ENCODE results near the gene RGS10. TPM values are rescaled to one million over a fixed set of nuclear protein-coding genes. Genes with fewer than 3 reads are reported as not detected.
"Not testable (repeated sequence)": the region's sequence is repeated elsewhere in the genome, so short reads cannot be mapped to it uniquely, and the experiment has no call there.

Gene RGS10
- total RNA-seq, 1 experiment from 2014 or later, result 33.1 TPM

DNA sequence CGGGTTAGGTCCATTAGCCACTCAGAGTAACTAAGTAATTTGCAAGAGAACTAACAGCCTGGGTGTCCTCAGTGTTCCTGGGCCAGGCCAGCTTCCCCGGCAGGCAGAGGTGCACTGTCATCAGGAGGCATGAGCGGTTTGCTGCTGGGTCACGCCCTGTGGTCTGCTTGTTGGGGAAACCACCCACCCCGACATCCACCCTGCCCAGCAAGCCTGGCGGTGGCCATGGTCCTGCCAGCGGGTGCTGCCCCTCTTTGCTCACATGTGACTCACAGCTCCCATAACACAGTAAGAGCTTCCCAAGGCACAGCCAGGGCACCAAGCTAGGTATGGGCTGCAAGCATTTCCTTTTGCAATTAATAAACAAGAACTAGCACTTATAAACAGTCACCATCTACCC is 75.9 kb downstream of the RGS10 start:
- no peak for DNase-seq (ENCODE audit: low read depth, low spot score)
- in situ Hi-C loops (cut with HindIII; ENCODE audit: low pct_unique_long_range_greater_than_20kb, low sequenced_read_pairs), result no loop called here

- no peak for DNase-seq (ENCODE audit: low read depth, low spot score)
- in situ Hi-C loops (cut with HindIII; ENCODE audit: low pct_unique_long_range_greater_than_20kb, low sequenced_read_pairs), result no loop called here
Observed at GRCh38 chr10:119466076-119466475, 76.4 kb downstream of the RGS10 start.

DNA sequence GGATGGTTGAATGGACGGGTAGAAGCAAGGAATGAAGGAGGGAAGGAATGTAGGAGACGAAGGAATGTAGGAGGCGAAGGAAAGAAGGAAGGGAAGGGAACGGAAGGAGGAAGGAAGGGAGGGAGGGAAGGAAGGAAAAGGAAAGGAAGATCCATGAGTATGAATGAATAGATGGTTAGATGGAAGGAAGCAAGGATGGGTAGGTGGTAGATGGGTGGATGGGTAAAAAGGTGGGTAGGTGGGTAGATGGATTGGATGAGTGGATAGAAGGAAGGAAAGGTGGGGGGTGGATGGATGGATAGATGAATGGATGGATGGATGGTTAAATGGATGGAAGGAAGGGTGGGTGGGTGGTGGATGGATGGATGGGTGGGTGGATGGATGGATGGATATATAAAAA is 77.4 kb downstream of the RGS10 start:
- no peak for DNase-seq (ENCODE audit: low read depth, low spot score)
- in situ Hi-C loops (cut with HindIII; ENCODE audit: low pct_unique_long_range_greater_than_20kb, low sequenced_read_pairs), result no loop called here

DNA sequence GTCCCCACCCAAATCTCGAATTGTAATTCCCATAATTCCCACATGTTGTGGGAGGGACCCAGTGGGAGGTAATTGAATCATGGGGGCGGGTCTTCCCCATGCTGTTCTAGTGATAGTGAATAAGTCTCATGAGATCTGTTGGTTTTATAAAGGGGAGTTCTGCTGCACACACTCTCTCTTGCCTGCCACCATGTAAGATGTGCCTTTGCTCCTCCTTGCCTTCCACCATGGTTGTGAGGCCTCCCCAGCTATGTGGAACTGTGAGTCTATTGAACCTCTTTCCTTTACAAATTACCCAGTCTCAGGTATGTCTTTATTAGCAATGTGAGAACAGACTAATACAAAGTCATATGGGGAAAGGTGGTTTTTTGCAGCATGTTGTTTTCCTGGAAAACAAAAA is 79.3 kb downstream of the RGS10 start:
- in situ Hi-C loops (cut with HindIII; ENCODE audit: low pct_unique_long_range_greater_than_20kb, low sequenced_read_pairs); DNase-seq (ENCODE audit: low read depth, low spot score): not testable (repeated sequence)

DNA sequence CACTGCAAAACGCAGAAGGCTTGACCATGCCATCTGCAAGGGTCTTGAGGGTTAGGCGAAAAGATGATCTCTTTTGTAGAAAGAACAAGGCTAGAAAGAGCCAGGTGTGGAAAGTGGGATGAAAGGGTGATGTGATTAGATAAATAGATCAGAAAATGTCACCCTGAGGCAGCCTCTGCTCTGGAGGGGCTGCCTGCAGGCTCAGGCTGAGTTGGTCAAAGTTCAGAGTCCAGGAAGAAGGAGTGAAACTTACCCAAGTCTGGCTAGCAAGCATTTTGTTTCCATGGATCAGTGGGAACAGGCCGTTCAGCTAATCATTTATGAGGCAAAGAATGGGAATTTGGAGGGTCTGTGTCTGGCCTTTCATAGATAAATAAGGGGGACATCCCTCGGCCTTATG is 79.7 kb downstream of the RGS10 start:
- in situ Hi-C loops (cut with HindIII; ENCODE audit: low pct_unique_long_range_greater_than_20kb, low sequenced_read_pairs), result no loop called here
- no peak for DNase-seq (ENCODE audit: low read depth, low spot score)

DNA sequence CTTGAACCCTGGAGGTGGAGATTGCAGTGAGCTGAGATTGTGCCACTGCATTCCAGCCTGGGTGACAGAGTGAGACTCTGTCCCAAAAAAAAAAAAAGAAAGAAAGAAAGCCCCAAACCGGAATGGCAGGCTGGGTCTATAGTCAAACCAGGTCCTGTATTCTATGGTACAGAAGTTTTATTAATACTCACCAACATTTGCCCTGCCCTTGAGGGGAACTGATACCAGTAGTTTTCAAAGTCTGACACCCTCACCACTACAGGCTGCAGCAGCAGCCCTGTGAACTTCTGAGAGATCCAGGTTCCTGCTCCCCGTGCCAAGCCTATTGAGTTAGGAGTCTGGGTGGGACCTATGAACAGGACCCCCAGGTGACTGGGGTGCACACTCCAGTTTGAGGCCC is 80.6 kb downstream of the RGS10 start:
- no peak for DNase-seq (ENCODE audit: low read depth, low spot score)
- in situ Hi-C loops (cut with HindIII; ENCODE audit: low pct_unique_long_range_greater_than_20kb, low sequenced_read_pairs), result no loop called here

DNA sequence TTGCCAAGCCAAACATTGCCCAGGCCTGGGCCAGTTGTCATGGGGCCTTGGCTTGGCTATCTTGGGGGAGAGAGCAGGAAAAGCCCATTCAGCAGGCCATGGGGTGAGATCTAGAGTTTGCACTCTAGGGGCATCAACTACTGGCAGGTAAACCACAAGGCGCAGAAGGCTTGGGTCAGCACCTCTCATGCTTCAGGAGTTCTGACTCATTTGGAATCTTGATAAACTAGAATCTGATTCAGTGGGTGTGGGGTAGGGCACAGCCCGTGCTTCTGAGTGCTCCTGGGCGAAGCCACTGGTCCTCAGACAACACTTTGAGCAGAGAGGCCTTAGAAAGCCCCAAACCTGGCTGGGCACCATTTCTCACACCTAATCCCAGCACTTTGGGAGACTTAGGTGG is 81.1 kb downstream of the RGS10 start:
- in situ Hi-C loops (cut with HindIII; ENCODE audit: low pct_unique_long_range_greater_than_20kb, low sequenced_read_pairs), result no loop called here
- DNase-seq (ENCODE audit: low read depth, low spot score), result no peak

DNA sequence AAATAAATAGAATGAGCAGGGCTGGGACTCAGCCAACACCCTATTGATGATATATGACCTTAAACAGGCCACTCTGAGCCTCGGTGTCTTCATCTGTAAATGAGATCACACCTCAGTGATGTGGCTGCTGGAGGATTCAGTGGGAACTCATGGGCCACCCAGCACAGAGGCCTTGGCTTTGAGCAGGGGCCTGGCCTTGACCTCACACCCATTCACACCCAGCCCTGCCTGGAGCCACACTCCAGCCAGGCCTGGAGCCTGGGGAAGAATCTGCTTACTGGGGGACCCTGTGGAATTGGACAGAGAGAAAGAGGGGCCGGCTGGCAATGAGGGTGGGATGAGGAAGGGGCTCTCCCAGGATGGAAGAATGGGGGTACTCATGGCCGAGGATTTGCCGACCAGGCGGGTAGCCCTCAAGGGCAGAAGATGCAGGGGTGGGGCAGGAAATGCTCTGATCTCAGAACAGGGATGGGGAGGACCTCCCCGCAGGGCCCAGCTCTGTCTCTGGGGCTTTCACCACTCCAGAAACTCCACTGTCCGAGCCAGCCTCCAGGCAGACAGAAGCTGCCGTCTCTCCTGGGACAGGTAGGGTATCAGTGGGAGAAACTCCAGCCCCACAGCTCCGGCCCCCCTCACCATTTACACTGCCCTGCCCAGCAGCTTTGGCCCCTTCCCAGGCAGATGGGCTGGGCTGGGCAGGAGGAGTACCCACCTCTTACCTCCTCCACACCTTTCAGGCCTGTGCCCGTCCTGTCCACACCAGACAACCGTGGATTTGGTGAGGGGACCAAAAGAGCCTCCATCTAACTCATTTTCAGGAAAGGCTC is 81.9 kb downstream of the RGS10 start:
- in situ Hi-C loops (cut with HindIII; ENCODE audit: low pct_unique_long_range_greater_than_20kb, low sequenced_read_pairs), result no loop called here

GRCh38 chr10:119459681-119460340 is 82.7 kb downstream of the RGS10 start:
- no peak for DNase-seq (ENCODE audit: low read depth, low spot score)
- in situ Hi-C loops (cut with HindIII; ENCODE audit: low pct_unique_long_range_greater_than_20kb, low sequenced_read_pairs), result no loop called here

More for the DNA sequence above, 81.9 kb downstream of the RGS10 start:
- no peak for DNase-seq (ENCODE audit: low read depth, low spot score)

DNA sequence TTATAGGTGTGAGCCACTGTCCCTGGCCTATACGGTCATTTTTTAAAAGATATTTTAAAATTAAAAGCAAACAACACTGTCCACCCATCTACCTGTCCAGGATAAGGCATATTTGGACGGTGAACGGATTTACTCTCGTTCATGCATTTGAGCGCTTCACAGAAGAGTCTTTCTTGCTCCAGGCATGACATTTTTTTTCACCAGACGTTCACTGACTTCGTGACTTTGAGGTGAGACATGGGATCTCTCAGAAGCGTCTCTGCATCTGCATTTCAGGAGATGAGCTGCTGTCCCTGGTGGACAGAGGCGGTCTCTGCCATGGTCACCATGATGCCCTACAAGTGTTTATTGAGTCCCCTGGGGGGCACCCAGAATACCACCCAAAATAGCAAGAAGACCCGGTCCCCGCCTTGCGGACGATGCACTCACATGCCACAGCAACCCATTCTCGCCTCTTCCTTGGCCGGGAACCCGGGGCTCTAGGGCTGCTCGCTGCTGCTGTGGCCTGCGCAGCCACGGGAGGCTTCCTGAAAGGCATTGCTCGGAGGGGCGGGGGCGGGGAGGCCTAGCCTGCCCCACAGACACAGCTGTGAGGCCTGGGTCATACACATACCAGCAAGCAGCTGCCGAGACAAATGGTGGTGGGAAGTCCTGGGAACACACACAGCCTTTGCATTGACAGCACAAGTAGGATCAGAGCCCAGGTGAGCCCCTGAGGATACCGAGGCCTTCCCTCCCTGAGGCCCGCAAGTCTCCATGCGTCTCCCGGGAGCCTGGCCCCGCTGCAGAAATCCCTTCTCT is 84.4 kb downstream of the RGS10 start:
- in situ Hi-C loops (cut with HindIII; ENCODE audit: low pct_unique_long_range_greater_than_20kb, low sequenced_read_pairs), result no loop called here
- no peak for DNase-seq (ENCODE audit: low read depth, low spot score)

DNA sequence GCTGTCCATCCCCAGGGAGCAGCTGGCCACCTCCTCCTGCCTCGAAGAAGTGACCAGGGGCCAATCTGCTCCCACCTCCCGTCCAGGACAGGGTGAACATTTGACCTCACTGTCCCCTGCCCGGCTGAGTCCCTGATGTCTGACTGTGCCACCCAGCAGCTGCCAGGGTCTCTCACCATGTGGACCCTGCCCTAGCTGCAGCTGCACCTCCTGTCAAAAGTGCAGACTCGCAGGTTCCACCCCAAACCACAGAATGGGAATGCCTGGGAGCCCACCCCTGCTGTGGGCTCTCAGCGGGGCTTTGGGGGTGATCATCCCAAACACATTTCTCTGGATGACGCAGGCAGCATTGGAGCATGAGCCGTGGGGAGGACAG is 86.1 kb downstream of the RGS10 start:
- DNase-seq (ENCODE audit: low read depth, low spot score), result no peak
- in situ Hi-C loops (cut with HindIII; ENCODE audit: low pct_unique_long_range_greater_than_20kb, low sequenced_read_pairs), result no loop called here

GRCh38 chr10:119455609-119456434 is 86.7 kb downstream of the RGS10 start:
- in situ Hi-C loops (cut with HindIII; ENCODE audit: low pct_unique_long_range_greater_than_20kb, low sequenced_read_pairs), result no loop called here
- DNase-seq (ENCODE audit: low read depth, low spot score), result no peak

- DNase-seq (ENCODE audit: low read depth, low spot score), result no peak
- in situ Hi-C loops (cut with HindIII; ENCODE audit: low pct_unique_long_range_greater_than_20kb, low sequenced_read_pairs), result no loop called here
Observed at GRCh38 chr10:119454990-119455389, 87.5 kb downstream of the RGS10 start.

DNA sequence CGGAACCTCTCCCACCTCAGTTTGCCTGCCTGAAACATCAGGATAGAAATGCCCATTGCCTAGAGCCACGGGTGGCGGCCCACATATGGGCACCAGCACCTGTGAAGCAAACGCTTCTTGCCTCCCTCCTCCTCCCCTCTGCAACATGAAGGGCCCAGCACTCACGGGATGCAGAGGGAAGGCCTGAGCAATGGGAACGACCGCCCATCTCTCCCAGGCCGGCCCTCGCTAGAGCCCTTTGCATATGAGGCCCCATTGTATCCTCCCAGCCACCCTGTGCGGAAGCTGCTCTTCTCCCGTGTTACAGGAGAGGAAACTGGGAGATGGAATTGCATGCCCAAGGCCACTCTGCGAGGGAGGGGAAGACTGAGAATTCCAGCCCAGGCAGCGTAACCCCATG is 88.2 kb downstream of the RGS10 start:
- DNase-seq (ENCODE audit: low read depth, low spot score), result no peak
- in situ Hi-C loops (cut with HindIII; ENCODE audit: low pct_unique_long_range_greater_than_20kb, low sequenced_read_pairs), result no loop called here

DNA sequence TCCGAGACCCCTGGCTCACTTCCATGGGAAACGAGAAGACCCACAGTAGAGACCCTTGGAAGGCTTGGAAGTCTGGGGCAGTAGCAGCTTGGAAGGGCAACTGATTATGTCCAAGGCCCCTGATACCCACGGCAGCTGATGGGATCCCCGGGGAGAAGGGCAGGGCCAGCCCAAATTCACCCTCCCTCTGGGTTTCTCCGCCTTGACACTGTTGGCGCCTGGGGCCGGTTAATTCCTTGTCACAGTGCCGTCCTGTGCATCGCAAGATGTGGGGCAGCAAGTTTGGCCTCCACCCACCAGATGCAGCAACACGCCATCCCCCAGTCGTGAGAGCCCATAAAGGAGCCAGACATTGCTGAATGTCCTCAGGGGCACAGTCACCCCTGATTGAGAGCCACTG is 89.2 kb downstream of the RGS10 start:
- DNase-seq (ENCODE audit: low read depth, low spot score), result no peak
- in situ Hi-C loops (cut with HindIII; ENCODE audit: low pct_unique_long_range_greater_than_20kb, low sequenced_read_pairs), result no loop called here

GRCh38 chr10:119452396-119452795 is 90.1 kb downstream of the RGS10 start:
- in situ Hi-C loops (cut with HindIII; ENCODE audit: low pct_unique_long_range_greater_than_20kb, low sequenced_read_pairs), result no loop called here
- DNase-seq (ENCODE audit: low read depth, low spot score), result no peak

GRCh38 chr10:119451300-119451896 is 91.1 kb downstream of the RGS10 start:
- DNase-seq (ENCODE audit: low read depth, low spot score), result no peak
- in situ Hi-C loops (cut with HindIII; ENCODE audit: low pct_unique_long_range_greater_than_20kb, low sequenced_read_pairs), result no loop called here
